H9 (cell line): ENCODE results near the gene UQCR11. TPM values are rescaled to one million over a fixed set of nuclear protein-coding genes. Genes with fewer than 3 reads are reported as not detected.

Experiments
- DNase-seq: peaks from one replicate; pipeline ENCODE4 v3.0.0-alpha.2; 2017
- H2AFZ ChIP-seq: one replicate; pipeline ENCODE4 v1.6.1; 2013; ENCODE audit warnings: mild to moderate bottlenecking, low read length, control low read depth, moderate library complexity
- H2AK5ac ChIP-seq: 2 replicates; pipeline ENCODE4 v1.6.1; 2013; ENCODE audit warnings: low read length, control low read depth, mixed read lengths; ENCODE audit not compliant: insufficient read length
- H2BK120ac ChIP-seq: one replicate; pipeline ENCODE4 v1.6.1; 2013; ENCODE audit warnings: low read depth, mild to moderate bottlenecking, low read length, control low read depth, inconsistent platforms; ENCODE audit not compliant: poor library complexity, severe bottlenecking
- H2BK12ac ChIP-seq: 2 replicates; pipeline ENCODE4 v1.6.1; 2013; ENCODE audit warnings: low read length, control low read depth, mixed read lengths, low read depth; ENCODE audit not compliant: insufficient read length
- H2BK15ac ChIP-seq: 2 replicates; pipeline ENCODE4 v1.6.1; 2013; ENCODE audit warnings: low read depth, low read length, control low read depth
- H2BK20ac ChIP-seq: one replicate; pipeline ENCODE4 v1.6.1; 2013; ENCODE audit warnings: low read depth, mild to moderate bottlenecking, low read length, control low read depth, inconsistent platforms; ENCODE audit not compliant: poor library complexity, severe bottlenecking
- H2BK5ac ChIP-seq: 2 replicates; pipeline ENCODE4 v1.6.1; 2013; ENCODE audit warnings: low read length, control low read depth, mixed read lengths; ENCODE audit not compliant: insufficient read length
- H3K14ac ChIP-seq: 2 replicates; pipeline ENCODE4 v1.6.1; 2013; ENCODE audit warnings: low read length, control low read depth; ENCODE audit not compliant: insufficient read depth
- H3K18ac ChIP-seq: 2 replicates; pipeline ENCODE4 v1.6.1; 2013; ENCODE audit warnings: low read depth, mild to moderate bottlenecking, mixed read lengths, low read length, control low read depth; ENCODE audit not compliant: insufficient read length
- H3K23ac ChIP-seq: 2 replicates; pipeline ENCODE4 v1.6.1; 2013; ENCODE audit warnings: low read length, control low read depth, mixed read lengths, low read depth; ENCODE audit not compliant: insufficient read length
- H3K23me2 ChIP-seq: 2 replicates; pipeline ENCODE4 v1.6.1; 2013; ENCODE audit warnings: low read depth, mild to moderate bottlenecking, mixed read lengths, low read length, control low read depth; ENCODE audit not compliant: insufficient read length, poor library complexity, severe bottlenecking
- H3K27ac ChIP-seq: 2 replicates; pipeline ENCODE4 v1.5.1; 2013; ENCODE audit warnings: low read length, control low read depth, mixed read lengths, low read depth; ENCODE audit not compliant: insufficient read length
- H3K27me3 ChIP-seq: 2 replicates; pipeline ENCODE4 v1.6.1; 2013; ENCODE audit warnings: low read length, control low read depth, inconsistent platforms; ENCODE audit not compliant: insufficient read depth
- H3K4ac ChIP-seq: 2 replicates; pipeline ENCODE4 v1.6.1; 2013; ENCODE audit warnings: low read depth, mild to moderate bottlenecking, control low read depth, inconsistent platforms, low read length, moderate library complexity
- H3K4me1 ChIP-seq: 2 replicates; pipeline ENCODE4 v1.6.1; 2013; ENCODE audit warnings: low read length, control low read depth, inconsistent platforms; ENCODE audit not compliant: insufficient read depth
- H3K4me2 ChIP-seq: 2 replicates; pipeline ENCODE4 v1.6.1; 2013; ENCODE audit warnings: low read length, control low read depth, mixed read lengths; ENCODE audit not compliant: insufficient read length, insufficient read depth
- H3K56ac ChIP-seq: 2 replicates; pipeline ENCODE4 v1.6.1; 2013; ENCODE audit warnings: low read depth, mild to moderate bottlenecking, mixed read lengths, low read length, control low read depth; ENCODE audit not compliant: insufficient read length
- H3K79me1 ChIP-seq: 2 replicates; pipeline ENCODE4 v1.6.1; 2013; ENCODE audit warnings: low read depth, mild to moderate bottlenecking, moderate library complexity, low read length, control low read depth, inconsistent platforms; ENCODE audit not compliant: insufficient read depth, poor library complexity, severe bottlenecking
- H3K79me2 ChIP-seq: 2 replicates; pipeline ENCODE4 v1.6.1; 2013; ENCODE audit warnings: low read length, control low read depth, inconsistent platforms; ENCODE audit not compliant: insufficient read depth
- H3K9ac ChIP-seq: 2 replicates; pipeline ENCODE4 v1.6.1; 2013; ENCODE audit warnings: low read length, control low read depth, mixed read lengths; ENCODE audit not compliant: insufficient read length; ENCODE audit errors: extremely low read depth
- H3K9me3 ChIP-seq: one replicate; pipeline ENCODE4 v1.6.1; 2013; ENCODE audit warnings: low read depth, low read length, inconsistent platforms; ENCODE audit not compliant: control insufficient read depth
- H3T11ph ChIP-seq: one replicate; pipeline ENCODE4 v1.6.1; 2013; ENCODE audit warnings: mild to moderate bottlenecking, low read length, control low read depth, inconsistent platforms
- H4K20me1 ChIP-seq: one replicate; pipeline ENCODE4 v1.6.1; 2013; ENCODE audit not compliant: control insufficient read depth, insufficient read length, insufficient read depth
- H4K5ac ChIP-seq: 2 replicates; pipeline ENCODE4 v1.6.1; 2013; ENCODE audit warnings: low read depth, mild to moderate bottlenecking, mixed read lengths, low read length, control low read depth; ENCODE audit not compliant: insufficient read length
- H4K8ac ChIP-seq: replicated peaks from 2 replicates; pipeline ENCODE4 v1.6.1; 2013; ENCODE audit warnings: low read length, control low read depth, mixed read lengths, low read depth; ENCODE audit not compliant: insufficient read length
- H4K91ac ChIP-seq: 2 replicates; pipeline ENCODE4 v1.6.1; 2013; ENCODE audit warnings: low read depth, mild to moderate bottlenecking, moderate library complexity, mixed read lengths, low read length, control low read depth; ENCODE audit not compliant: insufficient read length
- H3K27ac Mint-ChIP-seq, 3 experiments: 2 replicates in 2 of 3; 3 replicates in 1 of 3; pipeline ENCODE4 v1.8.0; 2020 to 2021; ENCODE audit warnings: mixed read lengths in 3 of 3, mild to moderate bottlenecking in 1 of 3, moderate library complexity in 1 of 3
- H3K27me3 Mint-ChIP-seq: 2 replicates; pipeline ENCODE4 v1.8.0; 2021; ENCODE audit warnings: low read depth, mild to moderate bottlenecking, moderate library complexity, mixed read lengths
- H3K36me3 Mint-ChIP-seq, 3 experiments: 2 replicates in 2 of 3; 3 replicates in 1 of 3; pipeline ENCODE4 v1.8.0; 2020 to 2021; ENCODE audit warnings: low read depth in 3 of 3, mixed read lengths in 3 of 3; ENCODE audit not compliant: insufficient read depth in 1 of 3
- H3K4me1 Mint-ChIP-seq, 2 experiments: 2 replicates each; pipeline ENCODE4 v1.8.0; 2020; ENCODE audit warnings: mixed read lengths in 2 of 2
- H3K4me3 Mint-ChIP-seq, 2 experiments: 2 replicates in 1 of 2; 3 replicates in 1 of 2; pipeline ENCODE4 v1.8.0; 2020 to 2021; ENCODE audit warnings: mild to moderate bottlenecking in 2 of 2, mixed read lengths in 2 of 2, moderate library complexity in 1 of 2
- H3K9me3 Mint-ChIP-seq, 2 experiments: 2 replicates in 1 of 2; 3 replicates in 1 of 2; pipeline ENCODE4 v1.8.0; 2020; ENCODE audit warnings: mild to moderate bottlenecking in 2 of 2, mixed read lengths in 2 of 2, moderate library complexity in 1 of 2
- WGBS: extraction: QIAGEN DNeasy Blood & Tissue Kit; methylation state at CpG from one replicate; pipeline ENCODE4 v1.1.7; 2013; ENCODE audit warnings: missing lambda C conversion rate, low lambda C conversion rate, mixed read lengths; ENCODE audit not compliant: insufficient read length; ENCODE audit errors: extremely low coverage; 5-methylcytosine and 5-hydroxymethylcytosine counted together
- total RNA-seq: library from RNA; stranded (reverse); gene quantifications from 2 replicates; pipeline ENCODE4 v1.2.1, GENCODE V29; 2021
- TF ChIP-seq, protein P1 (sequence below): fragments of 200-600 bp; sonication (generic); conservative IDR thresholded peaks from 3 replicates; pipeline ENCODE4 v1.8.0; 2021; ENCODE audit warnings: antibody characterized with exemption, mild to moderate bottlenecking

Gene UQCR11
- total RNA-seq, 1 experiment from 2014 or later: 174 TPM

DNA sequence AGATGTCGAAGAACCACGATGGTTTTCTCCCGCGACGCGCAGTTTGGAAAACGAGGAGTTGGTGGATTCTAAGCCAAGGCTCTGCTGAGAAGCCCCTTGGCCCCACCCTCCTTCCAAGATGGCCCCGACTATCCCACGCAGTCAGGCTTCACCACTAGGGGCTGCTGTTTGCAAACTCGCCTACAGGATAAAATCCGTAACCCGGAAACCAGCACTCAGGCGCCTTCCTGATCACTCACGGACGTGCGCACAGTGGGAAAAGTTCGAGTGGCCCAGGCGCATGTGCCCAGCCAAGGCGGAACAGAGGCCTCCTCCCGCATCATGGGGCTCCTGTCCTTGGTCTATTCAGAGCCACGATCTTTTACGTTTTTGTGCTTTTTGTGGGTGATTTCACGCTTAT is 19.2 kb upstream of the UQCR11 start:
- peaks cover 17 to 45% (median 44%) of the 10 kb centered on the region in 3 experiments; a peak in 6 of 7 replicates for H3K36me3 Mint-ChIP-seq
- Histone ChIP-seq H3T11ph (no peak overlapping the region), H4K91ac (no peak overlapping the region)

More for the DNA sequence above, 19.2 kb upstream of the UQCR11 start:
- Histone ChIP-seq H3K14ac (no peak overlapping the region), H3K79me2 (no peaks in the 10 kb centered on the region), H3K9ac (no peak overlapping the region), H2BK12ac (no peak overlapping the region), H2BK15ac (no peak overlapping the region), H3K4me1 (no peaks in the 10 kb centered on the region), H3K27ac (no peak overlapping the region), H3K27me3 (no peaks in the 10 kb centered on the region), H3K23me2 (no peaks in the 10 kb centered on the region), H2AK5ac (no peak overlapping the region), H2BK20ac (no peak overlapping the region), H4K5ac (no peak overlapping the region), H2AFZ (no peak overlapping the region), H3K18ac (no peak overlapping the region), H3K79me1 (peaks cover 4% of the 10 kb centered on the region), H3K4ac (no peak overlapping the region), H3K56ac (no peak overlapping the region), H2BK5ac (no peak overlapping the region), H3K9me3 (no peaks in the 10 kb centered on the region), H3K4me2 (no peak overlapping the region), H4K20me1 (no peaks in the 10 kb centered on the region), H4K8ac (no peak overlapping the region), H2BK120ac (no peak overlapping the region), H3K23ac (no peak overlapping the region)
- TF ChIP-seq, protein P1, sequence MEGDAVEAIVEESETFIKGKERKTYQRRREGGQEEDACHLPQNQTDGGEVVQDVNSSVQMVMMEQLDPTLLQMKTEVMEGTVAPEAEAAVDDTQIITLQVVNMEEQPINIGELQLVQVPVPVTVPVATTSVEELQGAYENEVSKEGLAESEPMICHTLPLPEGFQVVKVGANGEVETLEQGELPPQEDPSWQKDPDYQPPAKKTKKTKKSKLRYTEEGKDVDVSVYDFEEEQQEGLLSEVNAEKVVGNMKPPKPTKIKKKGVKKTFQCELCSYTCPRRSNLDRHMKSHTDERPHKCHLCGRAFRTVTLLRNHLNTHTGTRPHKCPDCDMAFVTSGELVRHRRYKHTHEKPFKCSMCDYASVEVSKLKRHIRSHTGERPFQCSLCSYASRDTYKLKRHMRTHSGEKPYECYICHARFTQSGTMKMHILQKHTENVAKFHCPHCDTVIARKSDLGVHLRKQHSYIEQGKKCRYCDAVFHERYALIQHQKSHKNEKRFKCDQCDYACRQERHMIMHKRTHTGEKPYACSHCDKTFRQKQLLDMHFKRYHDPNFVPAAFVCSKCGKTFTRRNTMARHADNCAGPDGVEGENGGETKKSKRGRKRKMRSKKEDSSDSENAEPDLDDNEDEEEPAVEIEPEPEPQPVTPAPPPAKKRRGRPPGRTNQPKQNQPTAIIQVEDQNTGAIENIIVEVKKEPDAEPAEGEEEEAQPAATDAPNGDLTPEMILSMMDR: peak; percentile 84
- no peaks in the 10 kb centered on the region for H3K9me3 Mint-ChIP-seq
- no CpG with 5 or more reads among the region's 23 CpGs for WGBS
- H3K4me1 Mint-ChIP-seq: peaks cover 5 to 13% of the 10 kb centered on the region in 2 experiments
- peak; percentile 86 for DNase-seq
- H3K4me3 Mint-ChIP-seq: no peak overlapping the region
- no peaks in the 10 kb centered on the region for H3K27me3 Mint-ChIP-seq
- peak overlapping the region in 2 of 3 experiments; percentile 91; a peak in 5 of 7 replicates for H3K27ac Mint-ChIP-seq
